HG03520 (cell line): ENCODE measurements around the gene OSBP2.
"Not testable (repeated sequence)": the region's sequence is repeated elsewhere in the genome, so short reads cannot be mapped to it uniquely, and the experiment has no call there.

Source experiments
- ATAC-seq: cut with Tn5 transposase; IDR thresholded peaks from one replicate; pipeline ENCODE4 v1.9.1; 2021; ENCODE audit warnings: mild to moderate bottlenecking, moderate library complexity; ENCODE audit not compliant: unreplicated experiment

OSBP2 gene

GRCh38 chr22:30718491-30718890 lies 23.8 kb downstream of the OSBP2 start:
- no peak for ATAC-seq

- ATAC-seq, result no peak
These were observed 24.3 kb downstream of the OSBP2 start for GRCh38 chr22:30718938-30719337.

- ATAC-seq, result no peak
These were observed 25.7 kb downstream of the OSBP2 start for GRCh38 chr22:30720263-30720837.

GRCh38 chr22:30721741-30722140 lies 27.1 kb downstream of the OSBP2 start:
- ATAC-seq, result no peak

GRCh38 chr22:30728826-30729225 lies 34.2 kb downstream of the OSBP2 start:
- ATAC-seq, result no peak

GRCh38 chr22:30731658-30732057 lies 37.0 kb downstream of the OSBP2 start:
- ATAC-seq, result no peak

GRCh38 chr22:30732426-30732825 lies 37.8 kb downstream of the OSBP2 start:
- ATAC-seq, result no peak

GRCh38 chr22:30733181-30733631 lies 38.5 kb downstream of the OSBP2 start:
- no peak for ATAC-seq

- not testable (repeated sequence) for ATAC-seq
These were observed 45.3 kb downstream of the OSBP2 start for GRCh38 chr22:30740007-30740406.

GRCh38 chr22:30740511-30740910 lies 45.8 kb downstream of the OSBP2 start:
- not testable (repeated sequence) for ATAC-seq

GRCh38 chr22:30742291-30743256 lies 47.9 kb downstream of the OSBP2 start:
- ATAC-seq, result no peak

GRCh38 chr22:30743257-30744020 lies 48.8 kb downstream of the OSBP2 start:
- no peak for ATAC-seq

GRCh38 chr22:30744224-30744623 lies 49.5 kb downstream of the OSBP2 start:
- no peak for ATAC-seq

GRCh38 chr22:30747493-30747892 lies 52.8 kb downstream of the OSBP2 start:
- ATAC-seq, result no peak

GRCh38 chr22:30749272-30749671 lies 54.6 kb downstream of the OSBP2 start:
- ATAC-seq, result no peak

- ATAC-seq, result no peak
These were observed 55.2 kb downstream of the OSBP2 start for GRCh38 chr22:30749849-30750248.

- no peak for ATAC-seq
These were observed 56.9 kb downstream of the OSBP2 start for GRCh38 chr22:30751529-30751928.

GRCh38 chr22:30752771-30753170 lies 58.1 kb downstream of the OSBP2 start:
- no peak for ATAC-seq

- ATAC-seq, result no peak
These were observed 59.0 kb downstream of the OSBP2 start for GRCh38 chr22:30753701-30754100.

GRCh38 chr22:30754521-30754920 lies 59.8 kb downstream of the OSBP2 start:
- ATAC-seq, result no peak

- ATAC-seq, result no peak
These were observed 60.5 kb downstream of the OSBP2 start for GRCh38 chr22:30754971-30755758.
